ENCODE measurements around the gene LRRC9. TPM values are rescaled to one million over a fixed set of nuclear protein-coding genes. Genes with fewer than 3 reads are reported as not detected.
A peak's percentile ranks its signal among the peaks of the same experiment; 100 is the strongest.
"Not testable (repeated sequence)": the region's sequence is repeated elsewhere in the genome, so short reads cannot be mapped to it uniquely, and the experiment has no call there.

Gene LRRC9
- total RNA-seq, 1 donor from 2014 or later = not detected

GRCh38 chr14:60064491-60065072 is 144.6 kb downstream of the LRRC9 start:
- DNase-seq = peak; percentile 60

GRCh38 chr14:60067882-60068281 is 147.9 kb downstream of the LRRC9 start:
- no peak for DNase-seq

GRCh38 chr14:60079723-60080122 is 159.8 kb downstream of the LRRC9 start:
- no peak for DNase-seq

DNA sequence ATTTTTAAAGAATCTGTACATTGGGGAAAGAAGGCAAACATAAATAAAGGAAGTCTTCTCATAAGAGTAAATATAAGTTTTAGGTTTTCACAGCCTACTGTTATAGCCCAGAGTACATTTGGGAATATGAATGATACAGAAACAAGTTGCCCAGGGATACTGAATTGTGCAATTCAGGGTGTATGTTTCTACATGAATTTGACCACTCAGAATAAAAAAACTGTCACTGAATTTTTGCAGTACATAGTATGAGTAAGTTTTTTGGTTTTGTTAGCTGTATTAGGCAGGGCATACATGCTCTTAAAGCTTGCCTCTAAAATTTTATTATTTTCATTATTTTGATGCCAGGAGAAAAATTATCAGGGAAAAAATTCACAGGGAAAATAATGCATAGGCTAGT is 165.1 kb downstream of the LRRC9 start:
- DNase-seq = no peak

DNA sequence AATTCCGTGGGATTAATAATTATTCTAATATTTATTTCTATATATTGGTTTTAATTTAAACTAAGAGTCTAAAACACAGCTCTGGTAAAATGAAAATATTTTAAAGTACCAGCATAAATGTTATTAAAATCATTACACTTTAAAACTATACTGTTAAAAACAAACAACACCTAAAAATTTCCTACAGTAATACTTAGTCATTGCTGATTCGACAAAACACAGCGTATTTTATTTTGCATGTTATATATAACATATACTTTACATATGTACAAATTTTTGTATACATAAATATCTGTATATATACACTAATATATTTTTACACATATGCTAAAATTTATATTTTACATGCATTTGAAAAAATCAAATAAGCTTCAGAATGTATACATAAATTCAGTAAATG is 165.7 kb downstream of the LRRC9 start:
- no peak for DNase-seq

DNA sequence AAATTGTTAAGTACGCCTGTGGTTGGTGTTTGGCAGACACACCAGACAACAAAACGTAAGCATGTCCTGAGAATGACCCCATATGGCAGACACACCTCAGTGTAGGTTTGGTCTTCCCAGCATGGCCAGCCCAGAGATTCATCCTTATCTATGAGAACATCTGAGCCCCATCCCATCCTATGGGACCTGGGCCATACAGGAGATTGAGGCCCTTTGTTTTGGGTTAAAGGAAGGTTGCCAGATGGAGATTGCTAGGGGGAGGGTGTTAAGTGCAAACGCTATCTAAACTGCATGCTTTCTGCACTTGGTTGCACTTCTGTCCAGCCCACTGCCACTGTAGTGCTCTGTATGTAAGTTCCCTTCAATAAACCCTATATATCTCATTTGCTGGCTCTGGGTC is 167.7 kb downstream of the LRRC9 start:
- no peak for DNase-seq

DNA sequence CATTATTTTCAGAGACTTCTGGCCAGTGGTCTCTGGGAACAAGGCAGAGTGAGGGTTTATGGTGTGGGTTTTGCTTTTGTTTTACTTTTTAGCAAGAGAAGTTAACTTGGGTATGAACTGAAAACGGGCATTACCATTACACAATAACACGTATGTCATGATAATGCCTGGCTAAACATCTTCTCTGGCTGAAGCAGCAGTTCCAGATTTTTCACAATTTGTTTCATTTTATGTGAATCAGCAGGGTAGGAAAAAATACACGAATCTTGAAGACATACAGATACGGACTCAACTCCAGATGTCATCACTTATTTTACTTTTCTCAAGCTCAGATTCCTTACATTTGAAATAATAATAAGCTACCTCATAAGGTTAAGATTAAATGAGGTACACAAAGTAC is 169.3 kb downstream of the LRRC9 start:
- no peak for DNase-seq

- DNase-seq = peak; percentile 80
Measured at GRCh38 chr14:60090864-60091519, 171.0 kb downstream of the LRRC9 start.

DNA sequence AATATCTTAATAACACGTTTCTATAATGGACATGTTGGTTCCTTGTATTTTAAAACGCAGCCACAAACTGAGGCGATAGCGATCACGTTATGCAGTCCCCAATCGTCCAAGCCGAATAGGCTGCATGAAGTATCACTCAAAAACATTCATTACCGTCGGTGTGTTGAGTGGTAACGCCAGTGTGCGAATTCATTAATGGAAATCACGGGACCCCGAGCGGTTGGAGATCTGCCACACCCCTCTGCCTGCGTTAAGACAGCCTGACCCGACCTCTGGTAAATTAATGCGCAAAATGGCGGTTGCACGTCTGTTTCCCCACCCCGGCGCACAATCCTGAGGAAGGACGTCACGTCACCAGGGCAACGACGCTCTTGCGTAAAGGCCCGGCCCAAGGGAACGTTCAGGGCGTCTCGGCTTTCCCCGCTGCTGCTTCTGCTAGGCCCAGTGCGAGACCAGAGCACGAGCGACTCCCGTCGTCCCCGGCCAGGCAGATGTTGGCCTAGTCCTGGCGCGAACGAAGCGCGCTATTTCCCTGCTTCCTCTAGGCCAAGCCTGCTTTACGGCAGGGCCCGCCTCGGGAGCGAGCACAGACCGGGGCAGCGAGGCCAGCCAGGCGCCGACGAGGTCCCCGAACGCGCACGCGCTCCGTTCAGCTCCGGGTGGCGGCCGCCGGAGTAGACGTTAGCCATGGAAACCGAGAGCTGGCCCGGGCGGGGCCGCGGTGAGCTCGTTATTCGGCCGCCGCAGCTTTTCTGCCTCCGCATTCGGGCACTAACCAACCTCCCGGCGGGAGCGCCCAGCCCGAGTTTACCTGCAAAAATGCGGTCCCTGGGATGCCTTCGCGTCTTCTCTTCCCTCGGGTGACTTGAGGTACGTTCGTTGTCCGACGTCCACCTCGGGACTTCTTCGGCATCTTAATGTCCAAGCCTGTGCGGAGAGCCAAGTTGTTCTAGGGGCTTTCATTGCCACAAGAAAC is 171.9 kb downstream of the LRRC9 start, which contains the start of gene PCNX4:
PCNX4 (plus strand) TSS at position 374 of the 976 bp plus-strand sequence. CDS start 15,716 bp downstream, outside the sequence.
- peak; percentile 100 for DNase-seq

DNA sequence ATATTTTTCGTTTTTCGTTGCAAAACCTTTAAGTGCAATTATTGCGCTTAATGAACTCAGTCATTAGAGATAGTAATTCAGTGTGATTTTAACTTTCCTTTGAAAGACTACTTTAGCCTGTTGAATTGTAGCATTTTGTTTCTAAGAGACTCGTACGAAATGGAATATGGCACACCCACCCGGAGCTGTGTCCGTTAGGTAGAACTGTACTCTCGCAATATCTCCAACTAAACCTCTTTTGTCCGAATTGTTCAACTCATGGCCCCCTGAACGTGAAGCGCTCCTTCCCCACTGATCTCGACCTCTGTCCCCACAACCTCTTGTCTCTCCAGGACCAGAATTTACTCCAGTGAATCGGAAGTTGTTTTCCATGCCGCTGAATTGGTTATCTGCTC is 172.6 kb downstream of the LRRC9 start:
- DNase-seq = peak; percentile 64

GRCh38 chr14:60093080-60093479 is 173.1 kb downstream of the LRRC9 start:
- no peak for DNase-seq

DNA sequence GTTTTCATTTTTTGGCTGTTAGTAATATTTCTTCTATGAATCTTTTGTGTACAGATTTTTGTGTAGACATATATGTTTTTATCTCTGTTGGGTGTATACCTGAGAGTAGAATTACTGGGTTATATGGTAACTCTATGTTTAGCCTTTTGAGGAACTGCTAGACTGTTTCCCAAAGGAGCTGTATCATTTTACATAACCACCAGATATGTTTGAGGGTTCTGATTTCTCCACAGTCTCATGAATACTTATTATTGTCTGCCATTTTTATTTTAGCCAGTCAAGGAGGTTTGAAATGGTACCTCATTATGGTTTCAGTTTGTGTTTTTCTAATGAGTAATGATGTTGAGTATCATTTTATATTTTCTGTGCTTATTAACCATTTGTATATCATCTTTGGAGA is 173.7 kb downstream of the LRRC9 start:
- DNase-seq = no peak

GRCh38 chr14:60094306-60094897 is 174.5 kb downstream of the LRRC9 start:
- peak; percentile 70 for DNase-seq

GRCh38 chr14:60095231-60095630 is 175.3 kb downstream of the LRRC9 start:
- DNase-seq = no peak

DNA sequence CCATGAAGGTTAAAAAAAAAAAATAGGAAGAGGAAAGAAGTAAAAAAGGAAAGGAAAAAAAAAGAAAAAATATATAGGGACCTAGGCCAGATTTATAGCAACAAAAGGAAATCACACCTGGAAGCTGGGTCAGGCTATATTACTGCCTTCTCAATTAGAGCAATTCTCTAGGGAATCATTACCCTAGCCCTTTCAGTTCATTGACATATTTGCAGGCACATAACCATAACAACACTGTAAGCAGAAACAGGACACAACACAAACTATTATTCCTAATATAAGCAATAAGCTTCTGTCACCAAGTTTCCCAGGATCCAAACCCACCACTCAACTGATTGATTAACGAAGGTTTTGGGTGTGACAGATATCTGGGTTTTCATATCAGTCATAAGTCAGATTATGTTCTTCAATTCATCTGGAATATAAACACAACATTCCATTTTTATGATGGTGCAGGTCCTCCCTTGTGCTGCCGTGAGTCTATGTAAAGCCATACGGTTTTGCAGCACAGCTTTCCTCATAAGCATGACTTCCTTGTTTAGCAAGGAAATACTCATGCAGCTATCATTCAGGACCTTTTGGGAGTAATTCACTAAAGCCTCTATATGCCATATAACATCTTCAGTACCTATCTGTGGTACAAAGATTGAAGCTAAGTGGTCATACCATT is 176.0 kb downstream of the LRRC9 start:
- peak; percentile 53 for DNase-seq

GRCh38 chr14:60097974-60098373 is 178.0 kb downstream of the LRRC9 start:
- no peak for DNase-seq

- not testable (repeated sequence) for DNase-seq
Measured at GRCh38 chr14:60099855-60100254, 179.9 kb downstream of the LRRC9 start.

DNA sequence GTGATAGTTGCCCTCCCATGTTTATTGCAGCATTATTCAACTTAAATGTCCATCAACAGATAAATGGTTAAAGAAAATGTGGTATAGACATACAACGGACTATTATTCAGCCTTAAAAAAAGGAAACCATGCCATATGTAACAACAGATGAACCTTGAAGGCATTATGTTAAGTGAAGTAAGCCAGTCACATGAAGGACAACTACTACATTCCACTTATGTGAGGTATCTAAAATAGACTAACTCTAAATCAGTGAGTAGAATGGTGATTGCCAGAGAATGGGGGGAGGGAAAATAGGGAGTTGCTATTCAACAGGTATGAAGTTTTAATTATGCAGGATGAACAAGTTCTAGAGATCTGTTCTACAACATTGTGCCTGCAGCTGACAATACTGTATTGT is 181.8 kb downstream of the LRRC9 start:
- DNase-seq = no peak

DNA sequence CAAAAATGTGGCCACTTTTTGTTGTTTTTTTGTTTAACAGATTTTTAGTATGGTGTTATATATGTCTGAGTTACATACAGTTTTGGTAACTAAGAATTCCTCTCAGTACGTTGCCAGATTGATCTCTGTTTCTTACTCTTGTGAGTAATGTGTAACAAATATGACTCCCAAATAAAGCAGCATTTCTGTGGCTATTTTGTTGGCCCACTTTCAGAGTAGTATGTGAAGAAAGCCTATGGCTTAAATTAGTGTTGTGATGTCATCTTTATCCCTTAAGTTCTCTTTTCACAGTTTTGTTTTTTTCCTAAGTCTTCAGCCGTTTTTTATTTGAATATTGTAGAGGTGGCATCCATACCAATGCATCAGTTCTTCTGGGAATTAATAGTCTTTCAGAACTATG is 182.4 kb downstream of the LRRC9 start:
- DNase-seq = no peak

GRCh38 chr14:60106339-60106738 is 186.4 kb downstream of the LRRC9 start:
- DNase-seq = no peak

GRCh38 chr14:60107477-60107876 is 187.5 kb downstream of the LRRC9 start:
- no peak for DNase-seq

- no peak for DNase-seq
Measured at GRCh38 chr14:60111732-60112131, 191.8 kb downstream of the LRRC9 start.
